Neural cell (in vitro differentiated cells): ENCODE measurements around the gene PLA2G2D. TPM values are rescaled to one million over a fixed set of nuclear protein-coding genes. Genes with fewer than 3 reads are reported as not detected.

Source experiments
- H2AFZ ChIP-seq: fragments of 200-600, 300-800 bp; sonication (generic), shearing (Covaris generic); 2 replicates; pipeline ENCODE4 v1.6.0; 2014; ENCODE audit warnings: low read depth, mild to moderate bottlenecking, antibody characterized with exemption, low read length, moderate library complexity
- H3F3A ChIP-seq: fragments of 200-600 bp; shearing (Covaris generic); 2 replicates; pipeline ENCODE4 v1.6.1; 2016; ENCODE audit warnings: mild to moderate bottlenecking, moderate library complexity, mixed read lengths, antibody characterized with exemption, low read length; ENCODE audit not compliant: insufficient read depth, poor library complexity, severe bottlenecking
- H3K27ac ChIP-seq: fragments of 200-600, 300-800 bp; sonication (generic), shearing (Covaris generic); 2 replicates; pipeline ENCODE4 v1.5.1; 2014; ENCODE audit warnings: mild to moderate bottlenecking, low read length, moderate library complexity
- H3K27me3 ChIP-seq: fragments of 300-800, 200-600 bp; sonication (generic), shearing (Covaris generic); 2 replicates; pipeline ENCODE4 v1.6.0; 2014; ENCODE audit warnings: mild to moderate bottlenecking, low read depth, low read length, moderate library complexity; ENCODE audit not compliant: insufficient read depth
- H3K36me3 ChIP-seq: fragments of 300-800, 200-600 bp; sonication (generic), shearing (Covaris generic); 2 replicates; pipeline ENCODE4 v1.5.1; 2014; ENCODE audit warnings: mild to moderate bottlenecking, antibody characterized with exemption, low read length, moderate library complexity; ENCODE audit not compliant: insufficient read depth
- H3K4me2 ChIP-seq: fragments of 300-800, 200-600 bp; sonication (generic), shearing (Covaris generic); 2 replicates; pipeline ENCODE4 v1.6.0; 2014; ENCODE audit warnings: mild to moderate bottlenecking, low read length
- H3K4me3 ChIP-seq: fragments of 300-800, 200-600 bp; sonication (generic), shearing (Covaris generic); 2 replicates; pipeline ENCODE4 v1.5.1; 2014; ENCODE audit warnings: mild to moderate bottlenecking, low read length, moderate library complexity
- H3K79me2 ChIP-seq: fragments of 200-600 bp; shearing (Covaris generic); replicated peaks from 2 replicates; pipeline ENCODE4 v1.6.0; 2014; ENCODE audit warnings: mild to moderate bottlenecking, low read length, moderate library complexity; ENCODE audit not compliant: insufficient read depth
- H3K9ac ChIP-seq: fragments of 300-800, 200-600 bp; sonication (generic), shearing (Covaris generic); 2 replicates; pipeline ENCODE4 v1.6.1; 2016; ENCODE audit warnings: mild to moderate bottlenecking, low read length, mixed read lengths
- H3K9me2 ChIP-seq: fragments of 200-600 bp; shearing (Covaris generic); 2 replicates; pipeline ENCODE4 v1.6.1; 2016; ENCODE audit warnings: mild to moderate bottlenecking, low read length, mixed read lengths; ENCODE audit not compliant: insufficient read depth
- H3K9me3 ChIP-seq: fragments of 200-600, 300-800 bp; sonication (generic), shearing (Covaris generic); 2 replicates; pipeline ENCODE4 v1.6.1; 2016; ENCODE audit warnings: mild to moderate bottlenecking, mixed run types, low read length, moderate library complexity, mixed read lengths
- H4K20me1 ChIP-seq: fragments of 200-600 bp; shearing (Covaris generic); 2 replicates; pipeline ENCODE4 v1.6.1; 2016; ENCODE audit warnings: mild to moderate bottlenecking, mixed run types; ENCODE audit not compliant: insufficient read depth
- EP300 ChIP-seq: fragments of 450-650 bp; conservative IDR thresholded peaks from 2 replicates; pipeline ENCODE4 v1.6.1; 2014; ENCODE audit warnings: antibody characterized with exemption, mild to moderate bottlenecking, moderate library complexity; ENCODE audit not compliant: poor library complexity, severe bottlenecking
- EZH2 ChIP-seq: fragments of 200-600, 300-800 bp; shearing (Covaris generic), sonication (generic); IDR thresholded peaks from 2 replicates; pipeline ENCODE4 v1.6.1; 2014; ENCODE audit warnings: antibody characterized with exemption, low read length, borderline replicate concordance, mild to moderate bottlenecking; ENCODE audit not compliant: insufficient read depth, poor library complexity, severe bottlenecking
- MXI1 ChIP-seq: fragments of 450-650 bp; conservative IDR thresholded peaks from 2 replicates; pipeline ENCODE4 v1.6.1; 2014; ENCODE audit warnings: antibody characterized with exemption, mild to moderate bottlenecking; ENCODE audit not compliant: poor library complexity, severe bottlenecking
- POLR2AphosphoS5 ChIP-seq: IDR thresholded peaks from 2 replicates; pipeline ENCODE4 v1.6.1; 2012
- RAD21 ChIP-seq: fragments of 450-650 bp; conservative IDR thresholded peaks from 2 replicates; pipeline ENCODE4 v1.6.1; 2014; ENCODE audit warnings: antibody characterized with exemption, mild to moderate bottlenecking, moderate library complexity
- REST ChIP-seq: IDR thresholded peaks from 2 replicates; pipeline ENCODE4 v1.6.1; 2012; ENCODE audit warnings: borderline replicate concordance
- SMC3 ChIP-seq: fragments of 450-650 bp; conservative IDR thresholded peaks from 2 replicates; pipeline ENCODE4 v1.6.1; 2014; ENCODE audit warnings: antibody characterized with exemption, mild to moderate bottlenecking, moderate library complexity; ENCODE audit not compliant: poor library complexity
- TAF1 ChIP-seq: IDR thresholded peaks from 2 replicates; pipeline ENCODE4 v1.6.1; 2012; ENCODE audit warnings: low read depth
- polyA plus RNA-seq: library from polyadenylated mRNA; depleted of rRNA; stranded (reverse); fragments of >200 nt; gene quantifications from 2 replicates; pipeline ENCODE4 v1.2.3, GENCODE V29; 2014
- TF ChIP-seq, protein P1 (sequence below): fragments of 450-650 bp; IDR thresholded peaks from 2 replicates; pipeline ENCODE4 v1.5.1; 2014; ENCODE audit warnings: antibody characterized with exemption, mild to moderate bottlenecking, moderate library complexity; ENCODE audit not compliant: poor library complexity, severe bottlenecking

PLA2G2D gene
- polyA plus RNA-seq, 1 donor from 2014 or later = not detected

GRCh38 chr1:20087668-20088067, 31.7 kb downstream of the PLA2G2D start:
- no peaks in the 10 kb centered on the region for H3K27me3 ChIP-seq
- no peak for TF ChIP-seq REST
- TF ChIP-seq, protein P1, sequence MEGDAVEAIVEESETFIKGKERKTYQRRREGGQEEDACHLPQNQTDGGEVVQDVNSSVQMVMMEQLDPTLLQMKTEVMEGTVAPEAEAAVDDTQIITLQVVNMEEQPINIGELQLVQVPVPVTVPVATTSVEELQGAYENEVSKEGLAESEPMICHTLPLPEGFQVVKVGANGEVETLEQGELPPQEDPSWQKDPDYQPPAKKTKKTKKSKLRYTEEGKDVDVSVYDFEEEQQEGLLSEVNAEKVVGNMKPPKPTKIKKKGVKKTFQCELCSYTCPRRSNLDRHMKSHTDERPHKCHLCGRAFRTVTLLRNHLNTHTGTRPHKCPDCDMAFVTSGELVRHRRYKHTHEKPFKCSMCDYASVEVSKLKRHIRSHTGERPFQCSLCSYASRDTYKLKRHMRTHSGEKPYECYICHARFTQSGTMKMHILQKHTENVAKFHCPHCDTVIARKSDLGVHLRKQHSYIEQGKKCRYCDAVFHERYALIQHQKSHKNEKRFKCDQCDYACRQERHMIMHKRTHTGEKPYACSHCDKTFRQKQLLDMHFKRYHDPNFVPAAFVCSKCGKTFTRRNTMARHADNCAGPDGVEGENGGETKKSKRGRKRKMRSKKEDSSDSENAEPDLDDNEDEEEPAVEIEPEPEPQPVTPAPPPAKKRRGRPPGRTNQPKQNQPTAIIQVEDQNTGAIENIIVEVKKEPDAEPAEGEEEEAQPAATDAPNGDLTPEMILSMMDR = no peak
- no peaks in the 10 kb centered on the region for H3K79me2 ChIP-seq

DNA sequence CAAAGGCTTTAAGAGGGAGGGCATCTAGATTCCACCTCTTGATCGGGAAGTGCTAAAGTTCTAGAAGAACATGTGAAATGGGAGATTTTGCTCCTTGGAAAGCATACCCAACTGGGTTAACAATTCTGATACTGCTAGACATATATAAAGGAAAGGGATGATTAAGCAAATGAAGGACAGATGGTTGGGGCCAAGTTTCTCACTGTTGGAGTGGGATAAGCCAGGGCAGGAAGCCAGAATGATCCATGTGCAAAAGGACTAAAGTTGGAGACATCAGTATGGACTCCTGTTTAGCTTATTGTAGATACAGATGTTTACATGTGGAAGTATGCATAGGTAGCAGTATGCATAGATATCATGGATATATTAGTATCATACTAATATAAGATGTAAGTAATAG, 32.5 kb downstream of the PLA2G2D start:
- Histone ChIP-seq H3K9ac (no peak overlapping the region), H4K20me1 (no peaks in the 10 kb centered on the region), H3K4me2 (no peak overlapping the region), H3K4me3 (no peak overlapping the region), H3K9me3 (no peaks in the 10 kb centered on the region), H3K27me3 (no peaks in the 10 kb centered on the region), H2AFZ (no peak overlapping the region), H3K9me2 (no peaks in the 10 kb centered on the region), H3K36me3 (no peaks in the 10 kb centered on the region), H3F3A (no peaks in the 10 kb centered on the region), H3K79me2 (no peaks in the 10 kb centered on the region), H3K27ac (no peak overlapping the region)
- TF ChIP-seq, protein P1 = no peak
- TF ChIP-seq SMC3 (no peak), EP300 (no peak), POLR2AphosphoS5 (no peak), TAF1 (no peak), RAD21 (no peak), EZH2 (no peak), REST (no peak), MXI1 (no peak)

More at GRCh38 chr1:20087668-20088067, 31.7 kb downstream of the PLA2G2D start:
- H3F3A ChIP-seq = no peaks in the 10 kb centered on the region
- H3K9me3 ChIP-seq = no peaks in the 10 kb centered on the region
- no peaks in the 10 kb centered on the region for H4K20me1 ChIP-seq
- no peak overlapping the region for H3K4me2 ChIP-seq
- H3K9ac ChIP-seq = no peak overlapping the region
- no peak overlapping the region for H3K4me3 ChIP-seq
- no peaks in the 10 kb centered on the region for H3K36me3 ChIP-seq
- no peaks in the 10 kb centered on the region for H3K9me2 ChIP-seq
- H3K27ac ChIP-seq = no peak overlapping the region
- H2AFZ ChIP-seq = no peak overlapping the region
